Mucosa of descending colon (tissue), 3 donors: ENCODE data around the gene MAMSTR. TPM values are rescaled to one million over a fixed set of nuclear protein-coding genes. Genes with fewer than 3 reads are reported as not detected.

Source experiments
- ATAC-seq: fragments of 200-7000 bp; cut with Tn5 transposase; one replicate; pipeline ENCODE4 v1.9.1; 2020; ENCODE audit warnings: mild to moderate bottlenecking, moderate library complexity
- DNase-seq, 3 donors: peaks; one replicate each; pipeline ENCODE4 v3.0.0-alpha.2; 2020
- H3K36me3 ChIP-seq: fragments of 200-600 bp; one replicate; pipeline ENCODE4 v1.8.0; 2021; ENCODE audit warnings: low read depth, mild to moderate bottlenecking
- H3K4me1 ChIP-seq: fragments of 200-600 bp; one replicate; pipeline ENCODE4 v1.8.0; 2021; ENCODE audit warnings: low read depth, mild to moderate bottlenecking
- H3K4me3 ChIP-seq: fragments of 200-600 bp; one replicate; pipeline ENCODE4 v1.8.0; 2021; ENCODE audit warnings: mild to moderate bottlenecking
- H3K9me3 ChIP-seq: fragments of 200-600 bp; one replicate; pipeline ENCODE4 v1.8.0; 2021; ENCODE audit warnings: mild to moderate bottlenecking
- intact Hi-C, 2 donors: fragments of 100-400 bp; cut with DNase I in 1 of 2; cut with micrococcal nuclease in 1 of 2; formaldehyde crosslinking; loops; one replicate each; pipeline versions ENCODE4 v1.11.0 to v1.11.1; 2022; cut with DNase I, micrococcal nuclease
- total RNA-seq, 3 donors: library from RNA; stranded (reverse); fragmentation: NEBNext Ultra II Directional in 2 of 3; extraction: Animal tissue kit (Norgen Biotek cat#: 25700) in 2 of 3; gene quantifications; one replicate each; pipeline versions ENCODE4 v1.2.1 to v1.2.4, GENCODE V29; 2021 to 2023
- TF ChIP-seq, protein P1 (sequence below): fragments of 200-600 bp; IDR thresholded peaks from one replicate; pipeline ENCODE4 v1.8.0; 2022; ENCODE audit warnings: antibody characterized with exemption, mild to moderate bottlenecking
- donor health status: DM: no; HTN: no; CAD: no; lungs with moderate emphysema.
- donor health status: DM: no; HTN: no; CAD: no.
- donor health status: DM: no; HTN: yes; CAD: no.

MAMSTR gene
- total RNA-seq, 3 donors from 2014 or later, result 0.31 to 2.4 (median 0.61) TPM

- intact Hi-C loops, result no loop called here
- ATAC-seq (no peak), DNase-seq (no peak)
- H3K4me1 ChIP-seq, result no peaks in the 10 kb centered on the region
- TF ChIP-seq, protein P1, sequence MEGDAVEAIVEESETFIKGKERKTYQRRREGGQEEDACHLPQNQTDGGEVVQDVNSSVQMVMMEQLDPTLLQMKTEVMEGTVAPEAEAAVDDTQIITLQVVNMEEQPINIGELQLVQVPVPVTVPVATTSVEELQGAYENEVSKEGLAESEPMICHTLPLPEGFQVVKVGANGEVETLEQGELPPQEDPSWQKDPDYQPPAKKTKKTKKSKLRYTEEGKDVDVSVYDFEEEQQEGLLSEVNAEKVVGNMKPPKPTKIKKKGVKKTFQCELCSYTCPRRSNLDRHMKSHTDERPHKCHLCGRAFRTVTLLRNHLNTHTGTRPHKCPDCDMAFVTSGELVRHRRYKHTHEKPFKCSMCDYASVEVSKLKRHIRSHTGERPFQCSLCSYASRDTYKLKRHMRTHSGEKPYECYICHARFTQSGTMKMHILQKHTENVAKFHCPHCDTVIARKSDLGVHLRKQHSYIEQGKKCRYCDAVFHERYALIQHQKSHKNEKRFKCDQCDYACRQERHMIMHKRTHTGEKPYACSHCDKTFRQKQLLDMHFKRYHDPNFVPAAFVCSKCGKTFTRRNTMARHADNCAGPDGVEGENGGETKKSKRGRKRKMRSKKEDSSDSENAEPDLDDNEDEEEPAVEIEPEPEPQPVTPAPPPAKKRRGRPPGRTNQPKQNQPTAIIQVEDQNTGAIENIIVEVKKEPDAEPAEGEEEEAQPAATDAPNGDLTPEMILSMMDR, result no peak
- H3K4me3 ChIP-seq, result no peak overlapping the region
- H3K9me3 ChIP-seq, result no peaks in the 10 kb centered on the region
- no peaks in the 10 kb centered on the region for H3K36me3 ChIP-seq
Observed at GRCh38 chr19:48669903-48670668, 49.4 kb downstream of the MAMSTR start.

GRCh38 chr19:48668761-48669160, 50.8 kb downstream of the MAMSTR start:
- TF ChIP-seq, protein P1, result no peak
- no peak for DNase-seq
- Histone ChIP-seq H3K4me1 (no peaks in the 10 kb centered on the region), H3K9me3 (no peaks in the 10 kb centered on the region), H3K36me3 (no peaks in the 10 kb centered on the region), H3K4me3 (no peak overlapping the region)
- no peak for ATAC-seq
- intact Hi-C loops, result no loop called here

DNA sequence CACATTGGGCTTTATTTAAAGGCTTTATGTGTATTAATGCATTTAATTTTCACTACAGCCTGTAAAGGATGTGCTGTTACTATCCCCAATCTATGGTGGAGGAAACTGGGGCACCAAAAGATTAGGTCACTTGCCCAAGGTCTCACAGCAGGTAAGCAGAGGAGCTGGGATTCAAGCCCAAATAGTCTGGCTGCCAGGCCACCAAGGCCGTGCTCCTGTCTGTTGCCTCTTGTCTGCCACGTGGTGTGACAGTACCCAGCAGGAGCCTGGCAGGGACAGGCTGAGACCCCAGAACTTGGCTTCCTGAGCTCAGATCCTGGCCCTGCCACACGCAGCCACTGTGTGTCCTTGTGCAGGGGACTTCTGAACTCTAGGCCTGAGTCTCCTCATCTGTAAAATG, 51.2 kb downstream of the MAMSTR start:
- TF ChIP-seq, protein P1, result no peak
- H3K9me3 ChIP-seq, result no peaks in the 10 kb centered on the region
- no peaks in the 10 kb centered on the region for H3K4me1 ChIP-seq
- no peak for ATAC-seq
- intact Hi-C loops, result no loop called here
- H3K36me3 ChIP-seq, result no peaks in the 10 kb centered on the region
- no peak for DNase-seq
- H3K4me3 ChIP-seq, result no peak overlapping the region

DNA sequence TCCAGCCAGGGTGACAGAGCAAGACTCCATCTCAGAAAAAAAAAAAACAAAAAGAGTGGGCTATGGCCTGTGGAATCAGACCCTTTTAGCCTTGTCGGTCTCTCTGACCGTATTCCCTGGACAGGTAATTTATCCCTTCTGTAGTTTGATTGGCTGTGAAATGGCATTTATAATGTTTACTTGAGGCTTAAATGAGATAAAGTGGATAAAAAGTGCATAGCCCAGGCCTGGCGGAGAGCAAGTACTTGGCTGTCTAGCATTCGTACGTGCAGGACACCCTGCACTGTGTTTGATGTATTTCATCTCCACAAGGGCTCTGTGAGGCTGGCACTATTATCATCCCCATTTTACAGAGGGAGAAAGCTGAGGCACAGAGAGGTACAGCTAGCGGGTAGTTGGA, 53.7 kb downstream of the MAMSTR start:
- H3K4me1 ChIP-seq, result no peaks in the 10 kb centered on the region
- no peaks in the 10 kb centered on the region for H3K9me3 ChIP-seq
- no peaks in the 10 kb centered on the region for H3K36me3 ChIP-seq
- TF ChIP-seq, protein P1, result no peak
- ATAC-seq (no peak), DNase-seq (no peak)
- intact Hi-C loops, result no loop called here
- H3K4me3 ChIP-seq, result no peak overlapping the region

GRCh38 chr19:48664476-48664875, 55.0 kb downstream of the MAMSTR start:
- H3K9me3 ChIP-seq, result no peaks in the 10 kb centered on the region
- no peaks in the 10 kb centered on the region for H3K4me1 ChIP-seq
- H3K4me3 ChIP-seq, result no peak overlapping the region
- no peaks in the 10 kb centered on the region for H3K36me3 ChIP-seq
- intact Hi-C loops, result no loop called here
- TF ChIP-seq, protein P1, result no peak
- DNase-seq, result no peak
- no peak for ATAC-seq
